Pancreas (tissue), 10 donors: Measurements from ENCODE around the gene PRDM11. TPM values are rescaled to one million over a fixed set of nuclear protein-coding genes. Genes with fewer than 3 reads are reported as not detected.
A peak's percentile ranks its signal among the peaks of the same experiment; 100 is the strongest.

Experiments
- ATAC-seq, 4 donors: fragments of 200-7000 bp; cut with Tn5 transposase; one replicate each; pipeline versions ENCODE4 v1.8.0 to v1.9.1; 2020; ENCODE audit warnings: mild to moderate bottlenecking in 4 of 4, moderate library complexity in 4 of 4
- DNase-seq, 6 donors: peaks; one replicate each; pipeline ENCODE4 v3.0.0-alpha.2; 2020
- FAIRE-seq: peaks from 2 replicates; lab custom pipeline; 2012; peaks lifted over from hg19 to GRCh38; lab: Jason Lieb, UNC
- H3K27ac ChIP-seq, 4 donors: fragments of 200-600 bp; sonication (generic); 1 replicate in 3 of 4; 2 replicates in 1 of 4; pipeline versions ENCODE4 v1.5.0 to v1.8.0; 2020
- H3K27me3 ChIP-seq, 4 donors: fragments of 200-600 bp; one replicate each; pipeline ENCODE4 v1.8.0; 2021
- H3K36me3 ChIP-seq, 3 donors: fragments of 200-600 bp; sonication (generic) in 1 of 3; one replicate each; pipeline versions ENCODE4 v1.5.0 to v1.8.0; 2020 to 2021
- H3K4me1 ChIP-seq, 3 donors: fragments of 200-600 bp; one replicate each; pipeline ENCODE4 v1.8.0; 2021
- H3K4me3 ChIP-seq, 4 donors: fragments of 200-600 bp; sonication (generic) in 2 of 4; one replicate each; pipeline versions ENCODE4 v1.5.0 to v1.8.0; 2020 to 2021
- H3K9me3 ChIP-seq, 4 donors: fragments of 200-600 bp; one replicate each; pipeline ENCODE4 v1.8.0; 2021
- WGBS, 2 donors: extraction: QIAGEN DNeasy Blood & Tissue Kit; methylation state at CpG; one replicate each; pipeline ENCODE4 v1.1.7; 2013; 5-methylcytosine and 5-hydroxymethylcytosine counted together
- intact Hi-C, 3 donors: fragments of 100-400 bp; cut with DNase I; formaldehyde crosslinking; loops; one replicate each; pipeline versions ENCODE4 v1.11.1 to v1.14.2; 2022
- polyA plus RNA-seq, 2 donors: library from polyadenylated mRNA; stranded (reverse); fragments of 200-250 nt; gene quantifications; one replicate each; pipeline ENCODE4 v1.2.3, GENCODE V29; 2013
- total RNA-seq, 6 donors: library from RNA; stranded (reverse); fragmentation: NEBNext Ultra II Directional in 4 of 6; extraction: Animal tissue kit (Norgen Biotek cat#: 25700) in 4 of 6; gene quantifications; one replicate each; pipeline versions ENCODE4 v1.2.1 to v1.2.4, GENCODE V29; 2021 to 2023
- TF ChIP-seq, protein P1 (sequence below), 4 donors: fragments of 200-600 bp; sonication (generic) in 3 of 4; IDR thresholded peaks; one replicate each; pipeline versions ENCODE4 v1.5.0 to v1.8.0; 2021; ENCODE audit warnings: antibody characterized with exemption in 4 of 4
- donor health status: healthy with polysubstance abuse.
- donor health status: DM: no; HTN: no; CAD: no; lungs with moderate emphysema.
- donor health status: DM: no; HTN: no; CAD: no.
- donor health status: control.
- donor health status: control.
- donor health status: Bipolar disorder and iron deficiency.
- donor health status: DM: yes; HTN: yes; CAD: no.
- donor health status: DM: no; HTN: no; CAD: no.
- donor health status: DM: no; HTN: no; CAD: no.
- donor health status: DM: yes; HTN: yes; CAD: no.

The PRDM11 gene
- total and polyA plus RNA-seq, 8 donors, result 3.0 to 8.5 (median 6.4) TPM

GRCh38 chr11:45267652-45268299 is 121.3 kb downstream of the PRDM11 start:
- TF ChIP-seq, protein P1, sequence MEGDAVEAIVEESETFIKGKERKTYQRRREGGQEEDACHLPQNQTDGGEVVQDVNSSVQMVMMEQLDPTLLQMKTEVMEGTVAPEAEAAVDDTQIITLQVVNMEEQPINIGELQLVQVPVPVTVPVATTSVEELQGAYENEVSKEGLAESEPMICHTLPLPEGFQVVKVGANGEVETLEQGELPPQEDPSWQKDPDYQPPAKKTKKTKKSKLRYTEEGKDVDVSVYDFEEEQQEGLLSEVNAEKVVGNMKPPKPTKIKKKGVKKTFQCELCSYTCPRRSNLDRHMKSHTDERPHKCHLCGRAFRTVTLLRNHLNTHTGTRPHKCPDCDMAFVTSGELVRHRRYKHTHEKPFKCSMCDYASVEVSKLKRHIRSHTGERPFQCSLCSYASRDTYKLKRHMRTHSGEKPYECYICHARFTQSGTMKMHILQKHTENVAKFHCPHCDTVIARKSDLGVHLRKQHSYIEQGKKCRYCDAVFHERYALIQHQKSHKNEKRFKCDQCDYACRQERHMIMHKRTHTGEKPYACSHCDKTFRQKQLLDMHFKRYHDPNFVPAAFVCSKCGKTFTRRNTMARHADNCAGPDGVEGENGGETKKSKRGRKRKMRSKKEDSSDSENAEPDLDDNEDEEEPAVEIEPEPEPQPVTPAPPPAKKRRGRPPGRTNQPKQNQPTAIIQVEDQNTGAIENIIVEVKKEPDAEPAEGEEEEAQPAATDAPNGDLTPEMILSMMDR (IDR thresholded peaks at IDR 0.05), result no peak
- H3K4me1 ChIP-seq, result no peaks in the 10 kb centered on the region
- WGBS, 2 donors, result 57 to 60% methylated on average over 13 of the region's 13 CpGs
- H3K27me3 ChIP-seq, result no peaks in the 10 kb centered on the region
- FAIRE-seq, result no peak
- H3K27ac ChIP-seq, result no peak overlapping the region
- no peak overlapping the region for H3K4me3 ChIP-seq
- no peak for ATAC-seq
- H3K36me3 ChIP-seq, result no peaks in the 10 kb centered on the region
- no peaks in the 10 kb centered on the region for H3K9me3 ChIP-seq
- intact Hi-C loops, result no loop called here
- DNase-seq, result no peak

GRCh38 chr11:45269678-45270077 is 123.2 kb downstream of the PRDM11 start:
- Histone ChIP-seq H3K4me1 (no peaks in the 10 kb centered on the region), H3K27me3 (no peaks in the 10 kb centered on the region), H3K36me3 (no peaks in the 10 kb centered on the region), H3K9me3 (no peaks in the 10 kb centered on the region), H3K4me3 (no peak overlapping the region), H3K27ac (no peak overlapping the region)
- FAIRE-seq (no peak), ATAC-seq (no peak), DNase-seq (no peak)
- intact Hi-C loops, result no loop called here
- TF ChIP-seq, protein P1 (IDR thresholded peaks at IDR 0.05), result no peak

DNA sequence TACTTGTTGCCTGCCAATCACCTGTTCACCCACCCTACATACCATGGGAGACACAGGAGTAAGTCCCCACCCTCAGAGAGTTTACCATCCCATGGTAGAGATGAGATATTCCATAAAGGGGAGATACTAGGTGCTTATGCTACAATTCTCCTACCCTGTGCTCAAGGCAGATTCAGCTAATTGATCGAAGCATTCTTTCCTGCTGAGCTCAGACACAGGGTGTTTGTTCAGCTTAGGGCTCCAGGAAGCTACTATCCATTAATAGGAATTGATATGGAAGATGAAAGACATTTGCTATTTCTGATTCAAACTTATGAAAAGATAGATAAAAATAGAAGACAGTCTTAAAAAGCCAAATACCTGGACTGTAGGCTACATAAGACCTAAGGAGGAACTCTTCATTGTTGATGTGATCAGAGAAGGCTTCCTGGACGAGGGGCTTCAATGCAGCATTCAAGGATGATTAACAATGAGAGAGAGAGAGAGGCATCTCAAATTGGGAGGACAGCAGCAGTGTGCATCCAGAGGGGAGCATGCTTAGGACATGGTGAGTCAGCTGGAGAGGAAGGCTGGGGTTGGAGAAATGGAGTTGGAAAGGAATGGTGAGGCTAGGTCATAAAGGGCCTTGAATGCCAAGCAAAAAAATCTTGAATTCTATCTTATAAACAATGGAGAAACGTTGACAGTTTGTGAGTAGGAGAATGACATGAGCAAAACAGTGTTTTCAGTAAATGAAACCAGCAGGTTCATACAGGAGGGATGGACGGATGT is 124.7 kb downstream of the PRDM11 start:
- DNase-seq, result no peak
- peak in 3 of 4 donors; percentile 60 to 67 (median 63) for ATAC-seq
- no peaks in the 10 kb centered on the region for H3K9me3 ChIP-seq
- peak overlapping the region in 2 of 4 donors; percentile 39 to 55 for H3K27ac ChIP-seq
- H3K36me3 ChIP-seq, result no peaks in the 10 kb centered on the region
- 52 to 63% methylated on average over 4 of the region's 4 CpGs for WGBS, 2 donors
- FAIRE-seq, result no peak
- intact Hi-C loops, result no loop called here
- no peak overlapping the region for H3K4me3 ChIP-seq
- no peaks in the 10 kb centered on the region for H3K27me3 ChIP-seq
- TF ChIP-seq, protein P1 (IDR thresholded peaks at IDR 0.05), result no peak
- no peaks in the 10 kb centered on the region for H3K4me1 ChIP-seq

DNA sequence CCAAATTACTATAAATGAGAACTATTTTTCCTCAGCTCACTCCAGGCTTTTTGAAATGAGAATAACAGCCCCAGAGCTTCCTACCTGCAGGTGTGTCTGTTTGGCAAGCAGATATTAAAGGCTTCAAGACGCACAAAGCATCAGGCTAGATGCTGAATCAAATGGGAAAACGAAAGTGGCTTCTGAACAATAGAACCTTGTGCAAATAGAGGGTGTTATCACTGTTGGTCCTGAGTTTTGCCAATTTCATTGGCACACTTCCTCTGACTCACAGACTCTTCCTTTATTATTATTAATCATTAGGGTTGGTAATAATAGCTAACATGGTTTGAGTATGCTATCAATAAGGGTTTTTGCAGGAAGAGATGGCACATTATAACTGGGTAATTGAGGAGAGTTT is 126.3 kb downstream of the PRDM11 start:
- intact Hi-C loops, result no loop called here
- H3K4me1 ChIP-seq, result no peaks in the 10 kb centered on the region
- TF ChIP-seq, protein P1 (IDR thresholded peaks at IDR 0.05), result no peak
- WGBS, 2 donors, result 12 to 14% methylated on average over 2 of the region's 2 CpGs
- H3K36me3 ChIP-seq, result no peaks in the 10 kb centered on the region
- peak overlapping the region in 2 of 4 donors; percentile 25 to 50 for H3K27ac ChIP-seq
- H3K9me3 ChIP-seq, result no peaks in the 10 kb centered on the region
- ATAC-seq (peak in 3 of 4 donors; percentile 70 to 84 (median 77)), DNase-seq (no peak), FAIRE-seq (no peak)
- no peaks in the 10 kb centered on the region for H3K27me3 ChIP-seq
- no peak overlapping the region for H3K4me3 ChIP-seq

DNA sequence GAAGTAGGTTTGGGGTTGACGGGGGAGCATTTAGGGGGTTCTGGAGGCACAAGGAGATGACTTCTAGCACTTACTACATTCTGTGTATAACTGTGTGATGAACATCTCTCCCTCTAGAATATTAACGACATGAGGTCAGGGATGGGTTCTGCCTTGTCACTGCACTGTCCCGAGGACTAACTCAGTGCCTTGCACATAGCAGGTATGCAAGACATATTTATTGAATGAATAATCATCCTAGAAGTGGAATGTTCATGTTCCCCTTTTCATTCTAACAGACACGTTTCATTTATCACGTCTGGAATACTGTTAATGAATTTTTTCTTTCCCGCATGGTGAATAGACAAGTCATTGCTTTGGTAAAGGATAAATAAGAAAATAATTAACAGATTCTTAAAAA is 127.1 kb downstream of the PRDM11 start:
- no peak overlapping the region for H3K27ac ChIP-seq
- intact Hi-C loops, result no loop called here
- TF ChIP-seq, protein P1 (IDR thresholded peaks at IDR 0.05), result no peak
- no peaks in the 10 kb centered on the region for H3K4me1 ChIP-seq
- H3K9me3 ChIP-seq, result no peaks in the 10 kb centered on the region
- FAIRE-seq (no peak), ATAC-seq (no peak), DNase-seq (no peak)
- H3K27me3 ChIP-seq, result no peaks in the 10 kb centered on the region
- H3K4me3 ChIP-seq, result no peak overlapping the region
- WGBS, 2 donors, result 56 to 62% methylated on average over 6 of the region's 6 CpGs
- H3K36me3 ChIP-seq, result no peaks in the 10 kb centered on the region
